ENCODE measurements around the gene UNC13D.
A peak's percentile ranks its signal among the peaks of the same experiment; 100 is the strongest.

The UNC13D gene

GRCh38 chr17:75793460-75793859, 50.7 kb downstream of the UNC13D start:
- Histone ChIP-seq H3K36me3 (ENCODE audit: control insufficient read depth in 2 of 2, insufficient read depth in 1 of 2, low read length in 2 of 2) (peaks cover 38 to 66% of the 10 kb centered on the region in 2 experiments), H3K27ac (ENCODE audit: extremely low read depth, low read depth, low read length) (no peak overlapping the region), H3K4me3 (ENCODE audit: low read depth, low read length) (no peak overlapping the region), H3K9me3 (ENCODE audit: control insufficient read depth, insufficient read depth, low read depth, low read length) (no peaks in the 10 kb centered on the region), H3K4me1 (ENCODE audit: control insufficient read depth, insufficient read depth, low read length) (peaks cover 3% of the 10 kb centered on the region; the same call in 1 of the 2 replicates)
- ChIA-PET CTCF (interaction anchor here (0.6 to 1.2 kb wide), 4 partner anchors 7 to 388 kb away, joined by 3 read pairs; no protein-coding TSS in a partner anchor), POLR2A (interaction anchor here (1.4 to 7.0 kb wide), 3 partner anchors 9 to 14 kb away, joined by 5 to 54 read pairs (median 51); partner anchors contain the start of gene UNK)
- TF ChIP-seq, protein P1, sequence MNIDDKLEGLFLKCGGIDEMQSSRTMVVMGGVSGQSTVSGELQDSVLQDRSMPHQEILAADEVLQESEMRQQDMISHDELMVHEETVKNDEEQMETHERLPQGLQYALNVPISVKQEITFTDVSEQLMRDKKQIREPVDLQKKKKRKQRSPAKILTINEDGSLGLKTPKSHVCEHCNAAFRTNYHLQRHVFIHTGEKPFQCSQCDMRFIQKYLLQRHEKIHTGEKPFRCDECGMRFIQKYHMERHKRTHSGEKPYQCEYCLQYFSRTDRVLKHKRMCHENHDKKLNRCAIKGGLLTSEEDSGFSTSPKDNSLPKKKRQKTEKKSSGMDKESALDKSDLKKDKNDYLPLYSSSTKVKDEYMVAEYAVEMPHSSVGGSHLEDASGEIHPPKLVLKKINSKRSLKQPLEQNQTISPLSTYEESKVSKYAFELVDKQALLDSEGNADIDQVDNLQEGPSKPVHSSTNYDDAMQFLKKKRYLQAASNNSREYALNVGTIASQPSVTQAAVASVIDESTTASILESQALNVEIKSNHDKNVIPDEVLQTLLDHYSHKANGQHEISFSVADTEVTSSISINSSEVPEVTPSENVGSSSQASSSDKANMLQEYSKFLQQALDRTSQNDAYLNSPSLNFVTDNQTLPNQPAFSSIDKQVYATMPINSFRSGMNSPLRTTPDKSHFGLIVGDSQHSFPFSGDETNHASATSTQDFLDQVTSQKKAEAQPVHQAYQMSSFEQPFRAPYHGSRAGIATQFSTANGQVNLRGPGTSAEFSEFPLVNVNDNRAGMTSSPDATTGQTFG (tag by site-specific recombination; IDR thresholded peaks at IDR 0.05; ENCODE audit: borderline replicate concordance): no peak
- TF ChIP-seq ZNF529 (tag by site-specific recombination; IDR thresholded peaks at IDR 0.05; ENCODE audit: insufficient replicate concordance) (no peak), ZNF654 (tag by site-specific recombination; IDR thresholded peaks at IDR 0.05; ENCODE audit: low read depth) (no peak), ZNF354C (tag by site-specific recombination; IDR thresholded peaks at IDR 0.05; ENCODE audit: borderline replicate concordance, low read depth) (no peak), CTCF (tag by site-specific recombination; IDR thresholded peaks at IDR 0.05) (no peak), ZNF324 (tag by site-specific recombination; IDR thresholded peaks at IDR 0.05) (no peak), ZNF621 (tag by site-specific recombination; IDR thresholded peaks at IDR 0.05) (no peak), ZBTB1 (tag by site-specific recombination; IDR thresholded peaks at IDR 0.05) (no peak), ZNF391 (tag by site-specific recombination; IDR thresholded peaks at IDR 0.05; ENCODE audit: borderline replicate concordance, low read depth) (no peak), ZNF155 (tag by site-specific recombination; IDR thresholded peaks at IDR 0.05) (no peak), KLF1 (tag by site-specific recombination; IDR thresholded peaks at IDR 0.05) (no peak), ZNF792 (tag by site-specific recombination; IDR thresholded peaks at IDR 0.05) (no peak), ZNF140 (tag by site-specific recombination; IDR thresholded peaks at IDR 0.05) (no peak), ZNF624 (tag by site-specific recombination; IDR thresholded peaks at IDR 0.05) (no peak), ZNF560 (tag by site-specific recombination; IDR thresholded peaks at IDR 0.05; ENCODE audit: borderline replicate concordance) (no peak)

DNA sequence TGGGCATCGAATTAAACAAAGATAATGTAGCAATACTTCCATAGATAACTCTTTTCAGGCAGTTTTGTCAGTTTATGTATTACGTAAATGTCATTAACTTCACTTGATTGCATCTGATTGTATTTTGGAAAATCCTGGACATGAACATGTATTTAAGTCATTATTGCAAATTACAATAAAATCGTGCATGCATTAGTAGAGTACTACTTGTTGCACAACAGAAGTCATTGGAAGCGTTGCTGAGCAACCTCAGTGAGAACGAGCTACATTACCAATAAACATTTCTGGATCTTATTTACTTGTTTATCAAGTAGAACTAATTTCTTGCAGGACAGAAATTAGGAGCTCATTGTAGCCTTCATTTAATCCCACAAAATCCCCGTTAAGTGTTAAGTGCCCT, 53.0 kb downstream of the UNC13D start:
- Histone ChIP-seq H3K36me3 (ENCODE audit: control insufficient read depth in 2 of 2, insufficient read depth in 1 of 2, low read length in 2 of 2) (peaks cover 17 to 50% of the 10 kb centered on the region in 2 experiments), H3K4me1 (ENCODE audit: control insufficient read depth, insufficient read depth, low read length) (peaks cover 5% of the 10 kb centered on the region; the same call in 1 of the 2 replicates), H3K9me3 (ENCODE audit: control insufficient read depth, insufficient read depth, low read depth, low read length) (no peaks in the 10 kb centered on the region), H3K4me3 (ENCODE audit: low read depth, low read length) (no peak overlapping the region), H3K27ac (ENCODE audit: extremely low read depth, low read depth, low read length) (no peak overlapping the region)
- POLR2A ChIA-PET: interaction anchor here (0.6 to 4.8 kb wide), 4 partner anchors 12 to 64 kb away, joined by 3 to 54 read pairs (median 5); partner anchors contain the start of gene WBP2
- CTCF ChIA-PET: interaction anchor here (0.9 to 1.6 kb wide), 4 partner anchors 8 to 209 kb away, joined by 3 to 8 read pairs (median 4); partner anchors contain the start of gene CDK3
- TF ChIP-seq KLF17 (tag by site-specific recombination; IDR thresholded peaks at IDR 0.05) (no peak), SCRT2 (tag by site-specific recombination; IDR thresholded peaks at IDR 0.05) (peak; percentile 80), ZBTB20 (tag by site-specific recombination; IDR thresholded peaks at IDR 0.05) (no peak), SCRT1 (tag by site-specific recombination; IDR thresholded peaks at IDR 0.05; ENCODE audit: borderline replicate concordance) (peak; percentile 19; the same call in 1 of the 2 replicates), ZNF175 (tag by site-specific recombination; IDR thresholded peaks at IDR 0.05) (no peak), REPIN1 (tag by site-specific recombination; IDR thresholded peaks at IDR 0.05; ENCODE audit: low read depth) (no peak), KLF16 (tag by site-specific recombination; IDR thresholded peaks at IDR 0.05) (no peak), ZSCAN4 (tag by site-specific recombination; IDR thresholded peaks at IDR 0.05) (no peak), GLI2 (tag by site-specific recombination; IDR thresholded peaks at IDR 0.05; ENCODE audit: borderline replicate concordance, low read depth) (no peak), ZNF221 (tag by site-specific recombination; IDR thresholded peaks at IDR 0.05; ENCODE audit: borderline replicate concordance) (no peak), KLF8 (tag by site-specific recombination; IDR thresholded peaks at IDR 0.05) (no peak), BCL11A (tag by site-specific recombination; IDR thresholded peaks at IDR 0.05; ENCODE audit: low read depth) (no peak)
- TF ChIP-seq, protein P2, sequence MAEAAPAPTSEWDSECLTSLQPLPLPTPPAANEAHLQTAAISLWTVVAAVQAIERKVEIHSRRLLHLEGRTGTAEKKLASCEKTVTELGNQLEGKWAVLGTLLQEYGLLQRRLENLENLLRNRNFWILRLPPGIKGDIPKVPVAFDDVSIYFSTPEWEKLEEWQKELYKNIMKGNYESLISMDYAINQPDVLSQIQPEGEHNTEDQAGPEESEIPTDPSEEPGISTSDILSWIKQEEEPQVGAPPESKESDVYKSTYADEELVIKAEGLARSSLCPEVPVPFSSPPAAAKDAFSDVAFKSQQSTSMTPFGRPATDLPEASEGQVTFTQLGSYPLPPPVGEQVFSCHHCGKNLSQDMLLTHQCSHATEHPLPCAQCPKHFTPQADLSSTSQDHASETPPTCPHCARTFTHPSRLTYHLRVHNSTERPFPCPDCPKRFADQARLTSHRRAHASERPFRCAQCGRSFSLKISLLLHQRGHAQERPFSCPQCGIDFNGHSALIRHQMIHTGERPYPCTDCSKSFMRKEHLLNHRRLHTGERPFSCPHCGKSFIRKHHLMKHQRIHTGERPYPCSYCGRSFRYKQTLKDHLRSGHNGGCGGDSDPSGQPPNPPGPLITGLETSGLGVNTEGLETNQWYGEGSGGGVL (tag by site-specific recombination; IDR thresholded peaks at IDR 0.05): no peak

All from HEK293 (cell line).